ENCODE results near the gene RAB39B. TPM values are rescaled to one million over a fixed set of nuclear protein-coding genes. Genes with fewer than 3 reads are reported as not detected.
"Not testable (repeated sequence)": the region's sequence is repeated elsewhere in the genome, so short reads cannot be mapped to it uniquely, and the experiment has no call there.

The RAB39B gene
- total and polyA plus RNA-seq, 8 donors: 0.50 to 1.0 (median 0.90) TPM

DNA sequence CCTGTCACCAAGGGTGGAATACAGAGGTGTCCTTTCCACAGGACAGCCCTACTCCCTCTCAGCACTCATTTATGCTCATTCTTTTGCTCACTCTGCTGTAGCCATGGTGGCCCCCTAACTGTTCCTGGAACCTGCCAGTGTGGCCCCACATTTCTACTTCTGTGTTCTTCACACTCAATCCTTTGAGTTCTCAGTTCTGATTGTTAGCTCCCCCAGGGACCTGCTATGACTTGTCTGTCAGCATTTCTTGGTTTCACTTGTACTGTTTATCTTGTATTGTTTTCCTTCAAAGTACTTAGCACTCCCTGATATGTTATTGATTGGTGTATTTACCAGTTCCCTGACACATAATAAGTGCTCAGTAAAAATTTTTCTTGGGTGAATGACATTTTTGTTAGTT, 33.1 kb downstream of the RAB39B start:
- Histone ChIP-seq H3K27me3 (no peaks in the 10 kb centered on the region), H3K4me3 (no peak overlapping the region), H3K9me3 (no peaks in the 10 kb centered on the region), H3K4me1 (no peaks in the 10 kb centered on the region), H3K27ac (no peak overlapping the region), H3K36me3 (peaks cover 0 to 36% of the 10 kb centered on the region in 2 donors)
- ATAC-seq (no peak), DNase-seq (no peak)
- TF ChIP-seq, protein P1, sequence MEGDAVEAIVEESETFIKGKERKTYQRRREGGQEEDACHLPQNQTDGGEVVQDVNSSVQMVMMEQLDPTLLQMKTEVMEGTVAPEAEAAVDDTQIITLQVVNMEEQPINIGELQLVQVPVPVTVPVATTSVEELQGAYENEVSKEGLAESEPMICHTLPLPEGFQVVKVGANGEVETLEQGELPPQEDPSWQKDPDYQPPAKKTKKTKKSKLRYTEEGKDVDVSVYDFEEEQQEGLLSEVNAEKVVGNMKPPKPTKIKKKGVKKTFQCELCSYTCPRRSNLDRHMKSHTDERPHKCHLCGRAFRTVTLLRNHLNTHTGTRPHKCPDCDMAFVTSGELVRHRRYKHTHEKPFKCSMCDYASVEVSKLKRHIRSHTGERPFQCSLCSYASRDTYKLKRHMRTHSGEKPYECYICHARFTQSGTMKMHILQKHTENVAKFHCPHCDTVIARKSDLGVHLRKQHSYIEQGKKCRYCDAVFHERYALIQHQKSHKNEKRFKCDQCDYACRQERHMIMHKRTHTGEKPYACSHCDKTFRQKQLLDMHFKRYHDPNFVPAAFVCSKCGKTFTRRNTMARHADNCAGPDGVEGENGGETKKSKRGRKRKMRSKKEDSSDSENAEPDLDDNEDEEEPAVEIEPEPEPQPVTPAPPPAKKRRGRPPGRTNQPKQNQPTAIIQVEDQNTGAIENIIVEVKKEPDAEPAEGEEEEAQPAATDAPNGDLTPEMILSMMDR (IDR thresholded peaks at IDR 0.05): no peak
- intact Hi-C loops (cut with DNase I): no loop called here

DNA sequence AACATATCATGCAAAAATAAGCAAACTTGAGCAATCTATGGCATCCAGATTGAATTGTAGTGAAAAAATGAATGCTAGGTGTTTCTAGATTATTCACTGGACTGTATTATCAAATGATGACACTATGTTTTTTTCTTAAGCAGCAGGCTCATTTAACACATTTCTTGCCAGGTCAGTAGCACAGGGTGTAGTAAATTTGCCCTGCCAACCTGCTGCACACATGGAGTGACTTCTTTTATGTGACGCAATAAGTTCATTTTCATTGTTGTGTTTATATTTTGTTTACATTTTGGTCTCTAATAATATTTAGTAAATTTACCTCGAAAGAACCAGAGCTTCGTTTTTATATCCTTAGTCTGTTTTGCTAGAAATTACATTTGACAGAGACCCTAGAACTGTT, 38.5 kb downstream of the RAB39B start:
- TF ChIP-seq, protein P1 (IDR thresholded peaks at IDR 0.05): no peak
- no peak overlapping the region for H3K4me3 ChIP-seq
- H3K9me3 ChIP-seq: no peaks in the 10 kb centered on the region
- no peak for DNase-seq
- no peaks in the 10 kb centered on the region for H3K4me1 ChIP-seq
- ATAC-seq: no peak
- H3K27me3 ChIP-seq: no peaks in the 10 kb centered on the region
- H3K27ac ChIP-seq: no peak overlapping the region
- intact Hi-C loops (cut with DNase I): no loop called here
- peaks cover 0 to 41% of the 10 kb centered on the region in 2 donors for H3K36me3 ChIP-seq

DNA sequence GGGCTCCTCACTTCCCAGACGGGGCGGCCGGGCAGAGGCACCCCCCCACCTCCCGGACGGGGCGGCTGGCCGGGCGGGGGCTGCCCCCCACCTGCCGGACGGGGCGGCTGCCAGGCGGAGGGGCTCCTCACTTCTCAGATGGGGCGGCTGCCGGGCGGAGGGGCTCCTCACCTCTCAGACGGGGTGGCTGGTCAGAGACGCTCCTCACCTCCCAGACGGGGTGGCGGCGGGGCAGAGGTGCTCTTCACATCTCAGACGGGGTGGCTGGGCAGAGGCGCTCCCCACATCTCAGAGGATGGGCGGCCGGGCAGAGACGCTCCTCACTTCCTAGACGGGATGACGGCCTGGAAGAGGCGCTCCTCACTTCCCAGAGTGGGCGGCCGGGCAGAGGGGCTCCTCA, 40.5 kb downstream of the RAB39B start:
- peaks cover 0 to 29% of the 10 kb centered on the region in 2 donors for H3K36me3 ChIP-seq
- H3K4me1 ChIP-seq; H3K27ac ChIP-seq; H3K27me3 ChIP-seq; H3K9me3 ChIP-seq; H3K4me3 ChIP-seq; ATAC-seq; intact Hi-C loops (cut with DNase I): not testable (repeated sequence)
- DNase-seq: peak in 1 of 4 donors; percentile 28

DNA sequence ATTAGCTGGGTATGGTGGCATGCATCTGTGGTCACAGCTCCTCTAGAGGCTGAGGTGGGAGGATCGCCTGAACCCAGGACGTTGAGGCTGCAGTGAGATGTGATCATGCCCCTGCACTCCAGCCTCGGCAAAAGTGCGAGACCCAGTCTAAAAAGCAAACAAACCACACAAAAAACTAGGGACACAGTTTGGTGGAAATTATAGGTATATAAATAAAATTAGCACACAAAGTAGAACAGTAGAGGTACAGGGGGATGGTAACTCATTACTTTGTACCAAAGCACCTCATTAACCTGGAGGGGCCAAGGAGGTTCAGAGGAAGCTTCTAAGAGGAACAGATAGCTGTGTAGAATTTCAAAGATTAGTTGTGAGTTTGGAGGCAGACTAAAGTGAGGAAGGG, 42.9 kb downstream of the RAB39B start:
- DNase-seq: no peak
- no peak for ATAC-seq
- intact Hi-C loops (cut with DNase I): no loop called here
- no peak overlapping the region for H3K4me3 ChIP-seq
- TF ChIP-seq, protein P1 (IDR thresholded peaks at IDR 0.05): no peak
- H3K4me1 ChIP-seq: peaks cover 0 to 11% of the 10 kb centered on the region in 2 donors
- H3K36me3 ChIP-seq: peaks cover 0 to 18% of the 10 kb centered on the region in 2 donors
- no peaks in the 10 kb centered on the region for H3K27me3 ChIP-seq
- H3K27ac ChIP-seq: no peak overlapping the region
- H3K9me3 ChIP-seq: no peaks in the 10 kb centered on the region

DNA sequence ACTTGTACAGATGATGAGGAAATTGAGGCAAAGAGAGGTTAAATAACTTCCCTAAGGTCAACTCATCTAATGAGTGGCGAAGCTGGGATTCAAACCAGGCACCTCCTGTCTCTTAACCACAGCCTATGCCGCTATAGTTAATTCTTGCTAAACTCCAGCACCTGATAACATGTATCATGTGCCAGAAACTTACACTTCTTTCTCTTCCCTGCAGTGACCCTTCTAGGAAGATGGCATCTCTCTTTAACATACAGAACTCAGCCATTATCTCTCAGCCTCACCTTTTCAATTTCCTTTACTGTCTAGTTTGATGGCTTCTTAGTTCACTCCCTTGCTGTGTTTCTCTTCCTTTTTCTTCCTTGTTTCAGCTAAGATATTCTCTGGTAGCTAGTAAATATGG, 45.5 kb downstream of the RAB39B start:
- H3K9me3 ChIP-seq: no peaks in the 10 kb centered on the region
- TF ChIP-seq, protein P1 (IDR thresholded peaks at IDR 0.05): no peak
- no peaks in the 10 kb centered on the region for H3K27me3 ChIP-seq
- H3K27ac ChIP-seq: no peak overlapping the region
- ATAC-seq (no peak), DNase-seq (no peak)
- H3K36me3 ChIP-seq: peaks cover 0 to 17% of the 10 kb centered on the region in 2 donors
- peaks cover 0 to 11% of the 10 kb centered on the region in 2 donors for H3K4me1 ChIP-seq
- intact Hi-C loops (cut with DNase I): no loop called here
- no peak overlapping the region for H3K4me3 ChIP-seq

DNA sequence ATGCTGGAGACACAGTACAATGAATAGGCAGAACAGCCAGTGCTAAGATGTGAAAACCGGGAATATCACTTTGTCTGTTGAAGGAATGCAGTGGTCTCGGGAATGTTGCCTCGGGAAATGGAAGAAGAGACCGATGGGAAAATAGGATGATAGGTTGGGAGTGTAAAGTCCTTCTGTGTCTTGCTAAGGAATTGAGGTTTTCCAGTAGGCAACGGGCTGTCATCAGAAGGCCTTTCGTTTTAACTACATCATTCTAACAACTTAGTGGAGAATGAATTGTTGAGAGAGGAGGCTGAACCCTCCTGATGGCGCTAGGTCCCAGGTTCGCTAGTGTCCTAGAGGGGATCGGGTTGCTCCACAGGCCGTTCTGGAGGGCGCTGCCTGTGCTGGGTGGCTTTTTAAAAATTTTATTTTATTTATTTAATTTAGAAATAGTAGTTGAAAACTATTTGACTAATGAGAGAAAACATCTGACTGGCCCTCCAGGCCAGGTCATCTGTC, 47.3 kb downstream of the RAB39B start:
- Histone ChIP-seq H3K4me3 (peak overlapping the region; percentile 38 to 61), H3K27me3 (no peaks in the 10 kb centered on the region), H3K9me3 (no peaks in the 10 kb centered on the region), H3K27ac (peak overlapping the region; percentile 68 to 84), H3K36me3 (peaks cover 0 to 13% of the 10 kb centered on the region in 2 donors), H3K4me1 (peaks cover 0 to 11% of the 10 kb centered on the region in 2 donors)
- intact Hi-C loops (cut with DNase I): no loop called here
- TF ChIP-seq, protein P1 (IDR thresholded peaks at IDR 0.05): no peak
- DNase-seq (peak in 2 of 4 donors; percentile 3 to 18), ATAC-seq (peak; percentile 17)
